SK-N-SH (cell line): ENCODE data around the gene MIPEP. TPM values are rescaled to one million over a fixed set of nuclear protein-coding genes. Genes with fewer than 3 reads are reported as not detected.

Experiments used
- CTCF ChIA-PET: fragments of 300-600, 350-600 bp; formaldehyde crosslinking; extraction: SDS; loops from one replicate; lab custom pipeline; 2021; lab: Yijun Ruan, JAX
- POLR2A ChIA-PET: fragments of 350-600 bp; sonication (Branson Sonifier 250); formaldehyde crosslinking; extraction: SDS; loops from one replicate; lab custom pipeline; 2020; ENCODE audit warnings: antibody characterized with exemption, inconsistent platforms; lab: Yijun Ruan, JAX
- DNase-seq: peaks from one replicate; pipeline ENCODE4 v3.0.0; 2012
- H2AFZ ChIP-seq: fragments of 200-600 bp; sonication (generic); 2 replicates; pipeline ENCODE4 v1.8.1; 2016; ENCODE audit warnings: antibody characterized with exemption, mild to moderate bottlenecking, low read depth
- H3F3A ChIP-seq: fragments of 200-600 bp; sonication (generic); replicated peaks from 2 replicates; pipeline ENCODE3; 2016; ENCODE audit warnings: antibody characterized with exemption, mild to moderate bottlenecking; ENCODE audit not compliant: insufficient read depth
- H3K27ac ChIP-seq, 2 experiments: fragments of 200-500 bp in 1 of 2; fragments of 200-600 bp in 1 of 2; sonication (Bioruptor generic) in 1 of 2; sonication (generic), shearing (Covaris generic) in 1 of 2; 2 replicates each; pipeline versions ENCODE4 v1.5.1 to v1.6.1; 2014 to 2016; ENCODE audit warnings: low read depth in 2 of 2, inconsistent platforms in 1 of 2, low read length in 1 of 2, mild to moderate bottlenecking in 1 of 2, mixed read lengths in 1 of 2
- H3K27me3 ChIP-seq: fragments of 200-600 bp; sonication (generic), shearing (Covaris generic); 2 replicates; pipeline ENCODE4 v1.6.1; 2016; ENCODE audit warnings: mixed run types; ENCODE audit not compliant: insufficient read depth
- H3K36me3 ChIP-seq, 2 experiments: fragments of 200-500 bp in 1 of 2; fragments of 200-600 bp in 1 of 2; sonication (Bioruptor generic) in 1 of 2; sonication (generic) in 1 of 2; replicated peaks in 1 of 2; 2 replicates each; pipeline versions ENCODE3 to v1.5.1; 2014 to 2016; ENCODE audit warnings: low read length in 1 of 2, mild to moderate bottlenecking in 1 of 2; ENCODE audit not compliant: insufficient read depth in 2 of 2, control insufficient read depth in 1 of 2
- H3K4me1 ChIP-seq, 2 experiments: fragments of 200-500 bp in 1 of 2; fragments of 200-600 bp in 1 of 2; sonication (Bioruptor generic) in 1 of 2; sonication (generic), shearing (Covaris generic) in 1 of 2; 2 replicates each; pipeline versions ENCODE4 v1.5.1 to v1.6.1; 2014 to 2016; ENCODE audit warnings: low read depth in 1 of 2, low read length in 1 of 2, mixed run types in 1 of 2; ENCODE audit not compliant: insufficient read depth in 2 of 2, control insufficient read depth in 1 of 2
- H3K4me2 ChIP-seq: fragments of 200-600 bp; sonication (generic), shearing (Covaris generic); 2 replicates; pipeline ENCODE4 v1.6.1; 2017; ENCODE audit warnings: mixed run types
- H3K4me3 ChIP-seq, 2 experiments: fragments of 200-500 bp in 1 of 2; fragments of 200-600 bp in 1 of 2; sonication (Bioruptor generic) in 1 of 2; sonication (generic), shearing (Covaris generic) in 1 of 2; 2 replicates each; pipeline versions ENCODE4 v1.5.1 to v1.8.1; 2014 to 2016; ENCODE audit warnings: low read depth in 2 of 2, inconsistent platforms in 1 of 2, low read length in 1 of 2, mild to moderate bottlenecking in 1 of 2, mixed read lengths in 1 of 2, moderate library complexity in 1 of 2
- H3K79me2 ChIP-seq: fragments of 200-600 bp; sonication (generic); 2 replicates; pipeline ENCODE4 v1.8.1; 2017; ENCODE audit warnings: mild to moderate bottlenecking; ENCODE audit not compliant: insufficient read depth
- H3K9ac ChIP-seq: fragments of 200-600 bp; sonication (generic); 2 replicates; pipeline ENCODE4 v1.6.1; 2017; ENCODE audit warnings: mixed run types
- H3K9me2 ChIP-seq: fragments of 200-600 bp; sonication (generic); 2 replicates; pipeline ENCODE4 v1.6.1; 2017; ENCODE audit warnings: mixed run types
- H3K9me3 ChIP-seq: fragments of 200-600 bp; sonication (generic); 2 replicates; pipeline ENCODE4 v1.6.1; 2017; ENCODE audit warnings: mixed run types, mild to moderate bottlenecking, moderate library complexity
- H4K20me1 ChIP-seq: fragments of 200-600 bp; sonication (generic); 2 replicates; pipeline ENCODE4 v1.6.1; 2017; ENCODE audit warnings: mild to moderate bottlenecking, mixed run types; ENCODE audit not compliant: insufficient read depth
- CHD2 ChIP-seq: fragments of 150-350 bp; IDR thresholded peaks from 2 replicates; pipeline ENCODE4 v1.6.1; 2018; ENCODE audit warnings: low read length; ENCODE audit not compliant: partially characterized antibody
- ELF1 ChIP-seq: IDR thresholded peaks from 2 replicates; pipeline ENCODE4 v1.4.0; 2012
- EP300 ChIP-seq, 2 experiments: IDR thresholded peaks; 2 replicates each; pipeline versions ENCODE4 v1.4.0 to v1.6.1; 2012; ENCODE audit warnings: borderline replicate concordance in 1 of 2, low read depth in 1 of 2, low read length in 1 of 2
- FOXJ3 ChIP-seq: sonication (generic); formaldehyde crosslinking; IDR thresholded peaks from 2 replicates; pipeline ENCODE4 v1.5.1; 2020; ENCODE audit warnings: mild to moderate bottlenecking, missing genetic modification reagents
- GATA2 ChIP-seq: sonication (generic); formaldehyde crosslinking; IDR thresholded peaks from 2 replicates; pipeline ENCODE4 v1.5.0; 2020; ENCODE audit warnings: mild to moderate bottlenecking, missing genetic modification reagents
- MEF2A ChIP-seq: IDR thresholded peaks from 2 replicates; pipeline ENCODE4 v1.4.0; 2012; ENCODE audit warnings: low read depth, borderline replicate concordance
- MXI1 ChIP-seq: IDR thresholded peaks from 2 replicates; pipeline ENCODE4 v1.6.1; 2012; ENCODE audit warnings: mild to moderate bottlenecking, low read depth, low read length, improper control_type of control experiment
- NRF1 ChIP-seq: IDR thresholded peaks from 2 replicates; pipeline ENCODE4 v1.6.1; 2012; ENCODE audit warnings: low read depth, mild to moderate bottlenecking, low read length
- RAD21 ChIP-seq: IDR thresholded peaks from 2 replicates; pipeline ENCODE4 v1.6.1; 2012; ENCODE audit warnings: mild to moderate bottlenecking, low read length
- RXRA ChIP-seq: IDR thresholded peaks from 2 replicates; pipeline ENCODE4 v1.4.0; 2012; ENCODE audit warnings: low read depth, mild to moderate bottlenecking, borderline replicate concordance
- SMC3 ChIP-seq: IDR thresholded peaks from 2 replicates; pipeline ENCODE4 v1.6.1; 2012; ENCODE audit warnings: low read depth, low read length, improper control_type of control experiment
- TAF1 ChIP-seq: IDR thresholded peaks from 2 replicates; pipeline ENCODE4 v1.6.1; 2012; ENCODE audit warnings: low read depth, mild to moderate bottlenecking, low read length, moderate library complexity, borderline replicate concordance
- TCF12 ChIP-seq: IDR thresholded peaks from 2 replicates; pipeline ENCODE4 v1.4.0; 2012
- WGBS: methylation state at CpG from one replicate; pipeline ENCODE4 v1.1.6; 2017; ENCODE audit warnings: low lambda C conversion rate; 5-methylcytosine and 5-hydroxymethylcytosine counted together
- polyA plus RNA-seq, 3 experiments: library from polyadenylated mRNA; depleted of rRNA; stranded (reverse); fragments of >200 nt; gene quantifications; 2 replicates each; pipeline ENCODE4 v1.2.3, GENCODE V29; 2012
- TF ChIP-seq, protein P1 (sequence below): fragments of 200-600 bp; sonication (generic); IDR thresholded peaks from 2 replicates; pipeline ENCODE4 v1.6.1; 2017; ENCODE audit warnings: antibody characterized with exemption, mild to moderate bottlenecking, moderate library complexity
- TF ChIP-seq, protein P2 (sequence below): IDR thresholded peaks from 2 replicates; pipeline ENCODE4; 2012
- TF ChIP-seq, protein P3 (sequence below): fragments of 150-350 bp; IDR thresholded peaks from 2 replicates; pipeline ENCODE4 v1.6.1; 2017; ENCODE audit warnings: antibody characterized with exemption, low read length, low read depth, borderline replicate concordance
- TF ChIP-seq, protein P4 (sequence below): IDR thresholded peaks from 2 replicates; pipeline ENCODE4 v1.4.0; 2012; ENCODE audit warnings: low read depth
- TF ChIP-seq, protein P5 (sequence below): IDR thresholded peaks from 2 replicates; pipeline ENCODE4 v1.4.0; 2012; ENCODE audit warnings: low read depth, borderline replicate concordance

The MIPEP gene
- polyA plus RNA-seq, 1 of the 3 experiments (the other 2 are of a cell fraction), result 12.7 TPM

DNA sequence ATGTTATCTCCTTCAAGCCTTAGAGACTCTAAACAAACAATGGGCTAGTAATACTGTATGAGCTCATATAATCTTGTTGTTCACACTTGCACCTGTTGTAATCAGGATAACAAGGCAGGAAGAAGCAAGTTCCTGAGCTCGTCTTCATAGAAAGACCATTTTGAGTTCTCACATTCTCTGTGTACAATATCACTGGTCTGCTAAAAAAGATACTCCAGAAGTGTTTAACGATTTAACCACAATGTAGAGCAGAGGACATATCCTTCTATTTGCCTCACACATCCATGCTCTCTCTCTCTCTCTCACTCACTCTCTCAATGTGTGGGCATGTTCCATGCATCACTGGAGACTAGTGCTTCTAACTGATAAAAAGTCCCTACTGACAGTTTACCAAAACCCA, 122.9 kb downstream of the MIPEP start:
- peaks cover 0 to 9% of the 10 kb centered on the region in 2 experiments; a peak in 1 of 4 replicates for H3K4me1 ChIP-seq
- H3F3A ChIP-seq, result no peaks in the 10 kb centered on the region
- no peaks in the 10 kb centered on the region for H3K79me2 ChIP-seq
- H4K20me1 ChIP-seq, result no peaks in the 10 kb centered on the region
- H3K9ac ChIP-seq, result no peak overlapping the region
- 92% methylated on average over 2 of the region's 2 CpGs for WGBS
- H3K4me2 ChIP-seq, result no peak overlapping the region
- no peak overlapping the region for H3K4me3 ChIP-seq
- no peaks in the 10 kb centered on the region for H3K27me3 ChIP-seq
- ChIA-PET POLR2A (no interaction called here), CTCF (interaction anchor here (1.3 kb wide), 2 partner anchors 8 to 31 kb away, joined by 3 to 4 read pairs; no protein-coding TSS in a partner anchor)
- TF ChIP-seq, protein P1, sequence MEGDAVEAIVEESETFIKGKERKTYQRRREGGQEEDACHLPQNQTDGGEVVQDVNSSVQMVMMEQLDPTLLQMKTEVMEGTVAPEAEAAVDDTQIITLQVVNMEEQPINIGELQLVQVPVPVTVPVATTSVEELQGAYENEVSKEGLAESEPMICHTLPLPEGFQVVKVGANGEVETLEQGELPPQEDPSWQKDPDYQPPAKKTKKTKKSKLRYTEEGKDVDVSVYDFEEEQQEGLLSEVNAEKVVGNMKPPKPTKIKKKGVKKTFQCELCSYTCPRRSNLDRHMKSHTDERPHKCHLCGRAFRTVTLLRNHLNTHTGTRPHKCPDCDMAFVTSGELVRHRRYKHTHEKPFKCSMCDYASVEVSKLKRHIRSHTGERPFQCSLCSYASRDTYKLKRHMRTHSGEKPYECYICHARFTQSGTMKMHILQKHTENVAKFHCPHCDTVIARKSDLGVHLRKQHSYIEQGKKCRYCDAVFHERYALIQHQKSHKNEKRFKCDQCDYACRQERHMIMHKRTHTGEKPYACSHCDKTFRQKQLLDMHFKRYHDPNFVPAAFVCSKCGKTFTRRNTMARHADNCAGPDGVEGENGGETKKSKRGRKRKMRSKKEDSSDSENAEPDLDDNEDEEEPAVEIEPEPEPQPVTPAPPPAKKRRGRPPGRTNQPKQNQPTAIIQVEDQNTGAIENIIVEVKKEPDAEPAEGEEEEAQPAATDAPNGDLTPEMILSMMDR, result no peak
- TF ChIP-seq RXRA, result no peak
- TF ChIP-seq, protein P2, sequence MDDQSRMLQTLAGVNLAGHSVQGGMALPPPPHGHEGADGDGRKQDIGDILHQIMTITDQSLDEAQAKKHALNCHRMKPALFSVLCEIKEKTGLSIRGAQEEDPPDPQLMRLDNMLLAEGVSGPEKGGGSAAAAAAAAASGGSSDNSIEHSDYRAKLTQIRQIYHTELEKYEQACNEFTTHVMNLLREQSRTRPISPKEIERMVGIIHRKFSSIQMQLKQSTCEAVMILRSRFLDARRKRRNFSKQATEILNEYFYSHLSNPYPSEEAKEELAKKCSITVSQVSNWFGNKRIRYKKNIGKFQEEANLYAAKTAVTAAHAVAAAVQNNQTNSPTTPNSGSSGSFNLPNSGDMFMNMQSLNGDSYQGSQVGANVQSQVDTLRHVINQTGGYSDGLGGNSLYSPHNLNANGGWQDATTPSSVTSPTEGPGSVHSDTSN, result no peak
- no peak for TF ChIP-seq EP300 (IDR thresholded peaks at IDR 0.05; ENCODE audit: borderline replicate concordance in 1 of 2, low read depth in 1 of 2, low read length in 1 of 2)
- no peak for TF ChIP-seq MEF2A
- TF ChIP-seq SMC3, result no peak
- TF ChIP-seq RAD21, result no peak
- no peak for TF ChIP-seq TAF1
- TF ChIP-seq MXI1, result no peak
- TF ChIP-seq FOXJ3 (CRISPR knock-in tag), result no peak
- no peak for TF ChIP-seq GATA2 (CRISPR knock-in tag)
- no peaks in the 10 kb centered on the region for H3K9me2 ChIP-seq
- no peak overlapping the region for H3K27ac ChIP-seq
- DNase-seq, result no peak
- no peak overlapping the region for H2AFZ ChIP-seq
- no peaks in the 10 kb centered on the region for H3K36me3 ChIP-seq
- no peaks in the 10 kb centered on the region for H3K9me3 ChIP-seq

DNA sequence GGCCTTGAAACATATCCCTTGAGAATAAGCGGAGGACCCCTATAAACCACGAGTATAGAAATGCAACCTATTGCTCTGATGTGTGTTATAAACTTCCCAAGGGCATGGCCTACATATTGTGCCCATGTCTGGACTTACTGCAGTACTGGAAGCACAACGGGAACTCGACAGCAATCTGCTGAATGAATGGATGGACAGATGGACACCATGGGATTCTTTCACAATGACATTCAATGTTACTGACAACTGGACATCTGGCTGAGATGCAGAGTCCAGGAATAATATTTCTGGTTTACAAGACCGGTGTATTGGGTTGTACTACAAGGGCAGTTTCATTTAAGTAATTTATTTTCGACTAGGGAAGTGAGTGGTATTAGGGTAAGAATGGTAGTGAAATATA, 123.7 kb downstream of the MIPEP start:
- no peaks in the 10 kb centered on the region for H3K9me2 ChIP-seq
- no peak overlapping the region for H3K4me2 ChIP-seq
- WGBS, result 97% methylated on average over 6 of the region's 6 CpGs
- no peak overlapping the region for H3K27ac ChIP-seq
- no peaks in the 10 kb centered on the region for H3K36me3 ChIP-seq
- H3K9me3 ChIP-seq, result no peaks in the 10 kb centered on the region
- DNase-seq, result no peak
- H3K27me3 ChIP-seq, result no peaks in the 10 kb centered on the region
- H4K20me1 ChIP-seq, result no peaks in the 10 kb centered on the region
- H3K4me1 ChIP-seq, result peaks cover 0 to 6% of the 10 kb centered on the region in 2 experiments; a peak in 1 of 4 replicates
- no peak overlapping the region for H3K9ac ChIP-seq
- H3K79me2 ChIP-seq, result no peaks in the 10 kb centered on the region
- H2AFZ ChIP-seq, result no peak overlapping the region
- ChIA-PET POLR2A (no interaction called here), CTCF (no interaction called here)
- no peak overlapping the region for H3K4me3 ChIP-seq
- no peaks in the 10 kb centered on the region for H3F3A ChIP-seq
- no peak for TF ChIP-seq TCF12
- TF ChIP-seq, protein P3, sequence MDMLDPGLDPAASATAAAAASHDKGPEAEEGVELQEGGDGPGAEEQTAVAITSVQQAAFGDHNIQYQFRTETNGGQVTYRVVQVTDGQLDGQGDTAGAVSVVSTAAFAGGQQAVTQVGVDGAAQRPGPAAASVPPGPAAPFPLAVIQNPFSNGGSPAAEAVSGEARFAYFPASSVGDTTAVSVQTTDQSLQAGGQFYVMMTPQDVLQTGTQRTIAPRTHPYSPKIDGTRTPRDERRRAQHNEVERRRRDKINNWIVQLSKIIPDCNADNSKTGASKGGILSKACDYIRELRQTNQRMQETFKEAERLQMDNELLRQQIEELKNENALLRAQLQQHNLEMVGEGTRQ, result no peak
- TF ChIP-seq, protein P4, sequence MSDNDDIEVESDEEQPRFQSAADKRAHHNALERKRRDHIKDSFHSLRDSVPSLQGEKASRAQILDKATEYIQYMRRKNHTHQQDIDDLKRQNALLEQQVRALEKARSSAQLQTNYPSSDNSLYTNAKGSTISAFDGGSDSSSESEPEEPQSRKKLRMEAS, result no peak
- no peak for TF ChIP-seq NRF1
- TF ChIP-seq GATA2 (CRISPR knock-in tag), result no peak
- TF ChIP-seq, protein P1, result no peak
- TF ChIP-seq, protein P5, sequence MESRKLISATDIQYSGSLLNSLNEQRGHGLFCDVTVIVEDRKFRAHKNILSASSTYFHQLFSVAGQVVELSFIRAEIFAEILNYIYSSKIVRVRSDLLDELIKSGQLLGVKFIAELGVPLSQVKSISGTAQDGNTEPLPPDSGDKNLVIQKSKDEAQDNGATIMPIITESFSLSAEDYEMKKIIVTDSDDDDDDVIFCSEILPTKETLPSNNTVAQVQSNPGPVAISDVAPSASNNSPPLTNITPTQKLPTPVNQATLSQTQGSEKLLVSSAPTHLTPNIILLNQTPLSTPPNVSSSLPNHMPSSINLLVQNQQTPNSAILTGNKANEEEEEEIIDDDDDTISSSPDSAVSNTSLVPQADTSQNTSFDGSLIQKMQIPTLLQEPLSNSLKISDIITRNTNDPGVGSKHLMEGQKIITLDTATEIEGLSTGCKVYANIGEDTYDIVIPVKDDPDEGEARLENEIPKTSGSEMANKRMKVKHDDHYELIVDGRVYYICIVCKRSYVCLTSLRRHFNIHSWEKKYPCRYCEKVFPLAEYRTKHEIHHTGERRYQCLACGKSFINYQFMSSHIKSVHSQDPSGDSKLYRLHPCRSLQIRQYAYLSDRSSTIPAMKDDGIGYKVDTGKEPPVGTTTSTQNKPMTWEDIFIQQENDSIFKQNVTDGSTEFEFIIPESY, result no peak
- TF ChIP-seq ELF1, result no peak
- TF ChIP-seq CHD2, result no peak
